Naive thymus-derived CD8-positive, alpha-beta T cell (primary cell): ENCODE data around the gene RSPH3. TPM values are rescaled to one million over a fixed set of nuclear protein-coding genes. Genes with fewer than 3 reads are reported as not detected.
"Not testable (repeated sequence)": the region's sequence is repeated elsewhere in the genome, so short reads cannot be mapped to it uniquely, and the experiment has no call there.

Source experiments
- ATAC-seq, 2 donors: fragments of 150-1000 bp; cut with Tn5 transposase in 1 of 2; sonication (Bioruptor Pico), chemical (Tn5 transposase) in 1 of 2; 1 replicate in 1 of 2; 2 replicates in 1 of 2; pipeline ENCODE4 v1.10.0; 2021; ENCODE audit warnings: mild to moderate bottlenecking in 2 of 2, moderate library complexity in 2 of 2
- POLR2A ChIA-PET: fragments of 350-600 bp; sonication (Branson Sonifier 250); formaldehyde crosslinking; loops from one replicate; lab custom pipeline; 2021; ENCODE audit warnings: antibody characterized with exemption; lab: Charles Lee
- DNase-seq, 10 donors: peaks; one replicate each; pipeline versions ENCODE4 v3.0.0 to v3.0.0-alpha.2; 2020 to 2022
- H3K27ac Mint-ChIP-seq, 10 donors: one replicate each; pipeline ENCODE4 v1.8.0; 2020 to 2022; ENCODE audit warnings: mild to moderate bottlenecking in 10 of 10, mixed read lengths in 10 of 10, moderate library complexity in 4 of 10, inconsistent platforms in 1 of 10
- H3K27me3 Mint-ChIP-seq, 5 donors: one replicate each; pipeline ENCODE4 v1.8.0; 2021 to 2022; ENCODE audit warnings: mixed read lengths in 5 of 5
- H3K36me3 Mint-ChIP-seq, 3 donors: one replicate each; pipeline ENCODE4 v1.8.0; 2020 to 2022; ENCODE audit warnings: mixed read lengths in 3 of 3, mild to moderate bottlenecking in 2 of 3, inconsistent platforms in 1 of 3
- H3K4me1 Mint-ChIP-seq, 4 donors: one replicate each; pipeline ENCODE4 v1.8.0; 2021 to 2022; ENCODE audit warnings: mixed read lengths in 4 of 4
- H3K4me3 Mint-ChIP-seq, 10 donors: one replicate each; pipeline ENCODE4 v1.8.0; 2020 to 2022; ENCODE audit warnings: mild to moderate bottlenecking in 10 of 10, mixed read lengths in 10 of 10, moderate library complexity in 6 of 10, inconsistent platforms in 1 of 10
- H3K9me3 Mint-ChIP-seq, 9 donors: one replicate each; pipeline ENCODE4 v1.8.0; 2020 to 2022; ENCODE audit warnings: mixed read lengths in 9 of 9, mild to moderate bottlenecking in 3 of 9, inconsistent platforms in 1 of 9, moderate library complexity in 1 of 9
- polyA plus RNA-seq, 3 donors: library from polyadenylated mRNA; unstranded; fragments of 300-500 nt; fragmentation: Illumina TruSeq; gene quantifications; one replicate each; pipeline ENCODE4 v1.2.3, GENCODE V29; 2021
- total RNA-seq, 8 experiments: library from RNA in 2 of 8; stranded (reverse) in 2 of 8; gene quantifications; one replicate each; pipeline ENCODE4 v1.2.3 and lab custom pipeline; 2021 to 2026

The RSPH3 gene
- total and polyA plus RNA-seq, 5 experiments from 2014 or later: 1.3 to 2.0 (median 1.9) TPM

- peaks cover 5 to 29% (median 19%) of the 10 kb centered on the region in 9 donors for H3K9me3 Mint-ChIP-seq
- POLR2A ChIA-PET: interaction anchor here (0.6 kb wide), 1 partner anchor 266 kb away, joined by 7 read pairs; no protein-coding TSS in a partner anchor
- peaks cover 5 to 20% (median 16%) of the 10 kb centered on the region in 3 donors for H3K36me3 Mint-ChIP-seq
- no peak overlapping the region for H3K27ac Mint-ChIP-seq
- no peak overlapping the region for H3K4me3 Mint-ChIP-seq
- no peaks in the 10 kb centered on the region for H3K27me3 Mint-ChIP-seq
- DNase-seq (no peak), ATAC-seq (no peak)
- peaks cover 0 to 3% (median 1%) of the 10 kb centered on the region in 4 donors for H3K4me1 Mint-ChIP-seq
These were observed 30.9 kb downstream of the RSPH3 start for GRCh38 chr6:158969148-158969547.

DNA sequence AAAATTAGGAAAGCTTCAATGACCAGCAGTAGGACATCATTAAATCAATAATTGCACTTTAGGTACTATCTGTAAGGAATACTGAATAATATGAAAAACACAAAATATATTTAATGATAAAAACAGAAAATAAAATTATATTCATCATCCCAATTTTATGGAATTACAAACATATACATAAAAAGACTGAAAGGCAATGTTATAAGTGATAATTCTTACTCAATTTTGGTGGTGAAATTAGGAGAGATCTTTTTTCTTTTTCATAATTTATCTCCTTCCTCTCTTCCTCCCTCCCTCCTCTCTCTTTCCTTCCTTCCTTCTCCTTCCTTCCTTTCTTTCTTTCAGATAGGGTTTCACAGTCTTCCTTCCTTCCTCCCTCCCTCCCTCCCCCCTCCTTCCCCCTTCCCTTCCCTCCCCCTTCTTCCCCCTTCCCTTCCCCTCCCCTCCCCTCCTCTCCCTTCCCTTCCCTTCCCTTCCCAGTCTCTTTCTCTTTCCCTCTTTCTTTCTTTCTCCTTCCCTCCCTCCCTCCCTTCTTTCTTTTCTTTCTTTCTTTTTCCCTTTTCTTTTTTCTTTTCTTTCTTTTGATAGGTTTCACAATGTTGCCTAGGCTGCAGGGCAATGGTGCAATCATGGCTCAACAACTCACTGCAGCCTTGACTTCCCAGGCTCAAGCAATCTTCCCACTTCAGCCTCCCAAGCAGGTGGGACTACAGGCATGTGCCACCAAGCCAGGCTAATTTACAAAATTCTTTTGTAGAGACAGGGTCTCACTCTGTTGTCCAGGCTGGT, 36.8 kb downstream of the RSPH3 start:
- H3K4me1 Mint-ChIP-seq: peaks cover 0 to 2% (median 0%) of the 10 kb centered on the region in 4 donors
- peaks cover 3 to 17% (median 11%) of the 10 kb centered on the region in 9 donors for H3K9me3 Mint-ChIP-seq
- DNase-seq (no peak), ATAC-seq (no peak)
- H3K27me3 Mint-ChIP-seq: no peaks in the 10 kb centered on the region
- peaks cover 2 to 11% (median 8%) of the 10 kb centered on the region in 3 donors for H3K36me3 Mint-ChIP-seq
- H3K4me3 Mint-ChIP-seq: no peak overlapping the region
- POLR2A ChIA-PET: no interaction called here
- no peak overlapping the region for H3K27ac Mint-ChIP-seq

GRCh38 chr6:158962371-158962770, 37.6 kb downstream of the RSPH3 start:
- peaks cover 2 to 5% (median 3%) of the 10 kb centered on the region in 3 donors for H3K36me3 Mint-ChIP-seq
- DNase-seq: no peak
- peaks cover 0 to 2% (median 0%) of the 10 kb centered on the region in 4 donors for H3K4me1 Mint-ChIP-seq
- H3K27ac Mint-ChIP-seq: no peak overlapping the region
- peaks cover 2 to 12% (median 6%) of the 10 kb centered on the region in 9 donors for H3K9me3 Mint-ChIP-seq
- H3K27me3 Mint-ChIP-seq: no peaks in the 10 kb centered on the region
- ATAC-seq: no peak
- POLR2A ChIA-PET: interaction anchor here (0.7 kb wide), 2 partner anchors 10 to 1340 kb away, joined by 4 to 8 read pairs; no protein-coding TSS in a partner anchor
- H3K4me3 Mint-ChIP-seq: no peak overlapping the region

DNA sequence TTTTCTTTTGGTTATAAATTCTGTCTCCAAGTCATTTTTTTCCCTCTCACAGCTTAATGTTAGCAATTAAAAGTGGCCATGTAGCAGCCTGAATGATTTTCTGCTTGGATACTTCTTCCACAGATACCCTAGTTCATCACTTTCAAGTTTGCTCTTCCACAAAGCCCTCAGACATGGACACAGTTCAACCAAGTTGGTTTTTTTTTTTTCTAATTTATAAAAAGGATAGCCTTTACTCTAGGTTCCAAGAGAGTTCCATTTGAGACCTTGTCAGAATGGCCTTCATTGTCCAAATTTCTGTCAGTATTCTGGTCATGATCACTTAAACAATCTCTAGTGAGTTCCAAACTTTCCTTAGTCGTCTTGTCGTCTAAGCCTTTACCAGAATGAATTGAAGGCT, 40.0 kb downstream of the RSPH3 start:
- Mint-ChIP-seq H3K36me3 (no peaks in the 10 kb centered on the region), H3K4me3 (no peak overlapping the region), H3K9me3 (no peaks in the 10 kb centered on the region), H3K4me1 (peaks cover 0 to 2% (median 0%) of the 10 kb centered on the region in 4 donors), H3K27ac (no peak overlapping the region), H3K27me3 (no peaks in the 10 kb centered on the region)
- ATAC-seq (no peak), DNase-seq (no peak)
- POLR2A ChIA-PET: interaction anchor here (1.1 to 1.8 kb wide), 2 partner anchors 11 to 171 kb away, joined by 6 read pairs; no protein-coding TSS in a partner anchor

- DNase-seq (no peak), ATAC-seq (no peak)
- Mint-ChIP-seq H3K36me3 (no peaks in the 10 kb centered on the region), H3K27ac (no peak overlapping the region), H3K9me3 (no peaks in the 10 kb centered on the region), H3K4me3 (no peak overlapping the region), H3K4me1 (peaks cover 0 to 2% (median 0%) of the 10 kb centered on the region in 4 donors), H3K27me3 (no peaks in the 10 kb centered on the region)
- POLR2A ChIA-PET: interaction anchor here (1.1 to 1.8 kb wide), 2 partner anchors 11 to 171 kb away, joined by 6 read pairs; no protein-coding TSS in a partner anchor
These were observed 40.5 kb downstream of the RSPH3 start for GRCh38 chr6:158959552-158959951.

DNA sequence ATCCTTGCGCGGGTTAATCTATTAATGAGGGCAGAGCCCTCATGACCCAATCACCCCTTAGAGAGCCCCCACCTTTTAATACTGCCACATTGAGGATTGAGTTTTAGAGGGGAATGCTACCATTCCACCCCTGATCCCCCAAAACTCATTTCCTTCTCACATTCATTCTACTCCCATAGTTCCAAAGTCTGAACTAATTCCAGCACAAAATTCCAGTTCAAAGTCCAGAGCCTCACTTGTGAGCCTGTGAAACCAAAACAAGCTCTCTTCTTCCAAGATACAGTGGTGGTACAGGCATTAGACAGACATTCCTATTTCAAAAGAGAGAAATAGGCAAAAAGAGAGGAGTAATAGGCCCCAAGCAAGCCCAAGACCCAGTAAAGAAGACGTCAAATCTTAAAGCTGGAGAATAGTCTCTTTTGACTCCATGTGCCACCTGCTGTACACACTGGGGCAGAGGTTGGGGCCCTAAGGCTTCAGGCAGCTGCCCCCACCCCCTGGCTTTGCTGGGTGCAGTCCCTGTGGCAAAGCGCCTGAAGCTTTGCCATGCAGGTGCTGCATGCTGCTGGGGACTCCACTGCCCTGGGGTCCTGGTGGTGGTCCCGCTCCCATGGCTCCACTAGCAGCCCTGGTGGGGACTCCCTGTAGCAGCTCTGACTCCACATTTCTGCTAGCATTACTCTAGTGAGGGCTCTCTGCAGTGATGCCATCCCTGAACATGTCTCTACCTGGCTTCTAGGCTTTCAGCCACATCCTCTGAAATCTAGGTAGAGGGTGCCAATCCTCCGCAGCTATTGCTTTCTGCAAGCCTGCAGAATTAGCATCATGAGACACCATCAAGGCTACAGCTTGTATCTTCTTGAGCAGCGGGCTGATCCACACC, 41.3 kb downstream of the RSPH3 start:
- DNase-seq: peak in 3 of 10 donors; percentile 2 to 15 (median 6)

DNA sequence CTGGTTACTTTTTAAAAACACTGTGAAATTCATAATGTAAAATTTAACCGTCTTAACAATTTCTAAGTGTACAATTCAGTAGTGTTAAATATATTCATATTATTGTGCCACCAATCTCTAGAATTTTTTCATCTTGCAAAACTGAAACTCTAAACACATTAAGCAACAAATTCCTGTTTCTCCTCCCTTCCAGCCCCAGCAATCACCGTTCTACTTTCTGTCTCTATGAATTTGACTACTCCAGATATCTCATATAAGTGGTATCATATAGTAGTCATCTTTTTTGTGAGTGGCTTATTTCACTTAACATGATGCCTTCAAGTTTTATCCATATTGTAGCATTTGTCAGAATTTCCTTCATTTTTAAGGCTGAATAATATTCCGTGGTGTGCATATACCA, 44.7 kb downstream of the RSPH3 start:
- H3K27ac Mint-ChIP-seq: peak overlapping the region in 2 of 10 donors; percentile 42 to 68
- POLR2A ChIA-PET: no interaction called here
- peaks cover 0 to 3% (median 0%) of the 10 kb centered on the region in 9 donors for H3K9me3 Mint-ChIP-seq
- H3K4me3 Mint-ChIP-seq: peak overlapping the region in 1 of 10 donors; percentile 1
- H3K4me1 Mint-ChIP-seq: peaks cover 0 to 2% (median 0%) of the 10 kb centered on the region in 4 donors
- no peaks in the 10 kb centered on the region for H3K27me3 Mint-ChIP-seq
- peaks cover 0 to 3% (median 0%) of the 10 kb centered on the region in 3 donors for H3K36me3 Mint-ChIP-seq
- ATAC-seq (no peak), DNase-seq (peak in 1 of 10 donors; percentile 15)

More for the DNA sequence above, 41.3 kb downstream of the RSPH3 start:
- H3K27me3 Mint-ChIP-seq: no peaks in the 10 kb centered on the region
- no peak overlapping the region for H3K4me3 Mint-ChIP-seq
- ATAC-seq: peak; percentile 56 to 68
- peaks cover 0 to 2% (median 0%) of the 10 kb centered on the region in 4 donors for H3K4me1 Mint-ChIP-seq
- H3K27ac Mint-ChIP-seq: no peak overlapping the region
- POLR2A ChIA-PET: interaction anchor here (1.1 to 1.8 kb wide), 2 partner anchors 12 to 170 kb away, joined by 6 read pairs; no protein-coding TSS in a partner anchor
- no peaks in the 10 kb centered on the region for H3K36me3 Mint-ChIP-seq
- no peaks in the 10 kb centered on the region for H3K9me3 Mint-ChIP-seq

DNA sequence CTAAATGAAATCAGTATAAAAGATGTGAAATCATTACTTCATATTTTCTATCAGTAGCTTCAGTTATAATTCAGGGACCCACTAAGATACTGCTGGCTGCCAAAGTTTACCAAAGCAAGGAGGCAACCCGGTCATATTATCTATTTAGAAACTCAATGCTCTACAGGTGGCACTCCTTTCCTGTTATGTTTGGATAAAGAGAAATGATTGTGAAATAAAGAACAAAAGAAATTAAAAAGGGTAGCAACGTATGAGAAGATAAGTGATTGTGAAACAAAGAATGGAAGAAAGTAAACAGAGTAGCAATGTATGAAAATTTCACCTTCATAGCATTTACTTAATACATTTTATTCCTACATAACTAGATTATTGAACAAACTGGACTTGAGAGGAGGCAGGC, 45.2 kb downstream of the RSPH3 start:
- no peak for ATAC-seq
- Mint-ChIP-seq H3K4me1 (peaks cover 0 to 2% (median 0%) of the 10 kb centered on the region in 4 donors), H3K4me3 (no peak overlapping the region), H3K9me3 (peaks cover 0 to 3% (median 0%) of the 10 kb centered on the region in 9 donors), H3K36me3 (peaks cover 0 to 3% (median 0%) of the 10 kb centered on the region in 3 donors), H3K27me3 (no peaks in the 10 kb centered on the region), H3K27ac (peak overlapping the region in 2 of 10 donors; percentile 19 to 70)
- no peak for DNase-seq
- POLR2A ChIA-PET: no interaction called here

- H3K36me3 Mint-ChIP-seq, H3K27ac Mint-ChIP-seq, H3K4me1 Mint-ChIP-seq, H3K27me3 Mint-ChIP-seq, POLR2A ChIA-PET, ATAC-seq, H3K4me3 Mint-ChIP-seq, DNase-seq, H3K9me3 Mint-ChIP-seq: not testable (repeated sequence)
These were observed 48.0 kb downstream of the RSPH3 start for GRCh38 chr6:158952011-158952410.

DNA sequence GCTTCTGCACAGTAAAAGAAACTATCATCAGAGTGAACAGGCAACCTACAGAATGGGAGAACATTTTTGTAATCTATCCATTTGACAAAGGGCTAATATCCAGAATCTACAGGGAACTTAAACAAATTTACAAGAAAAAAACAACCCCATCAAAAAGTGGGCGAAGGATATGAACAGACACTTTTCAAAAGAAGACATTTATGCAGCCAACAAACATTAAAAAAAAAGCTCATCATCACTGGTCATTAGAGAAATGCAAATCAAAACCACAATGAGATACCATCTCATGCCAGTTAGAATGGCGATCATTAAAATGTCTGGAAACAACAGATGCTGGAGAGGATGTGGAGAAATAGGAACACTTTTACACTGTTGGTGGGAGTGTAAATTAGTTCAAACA, 48.4 kb downstream of the RSPH3 start:
- H3K4me1 Mint-ChIP-seq, H3K36me3 Mint-ChIP-seq, H3K27me3 Mint-ChIP-seq, POLR2A ChIA-PET, ATAC-seq, DNase-seq, H3K4me3 Mint-ChIP-seq, H3K9me3 Mint-ChIP-seq: not testable (repeated sequence)
- H3K27ac Mint-ChIP-seq: peak overlapping the region in 1 of 10 donors; percentile 25

- no peak overlapping the region for H3K27ac Mint-ChIP-seq
- ATAC-seq (no peak), DNase-seq (no peak)
- POLR2A ChIA-PET: no interaction called here
- H3K4me1 Mint-ChIP-seq: no peaks in the 10 kb centered on the region
- H3K4me3 Mint-ChIP-seq: no peak overlapping the region
- peaks cover 2 to 16% (median 7%) of the 10 kb centered on the region in 9 donors for H3K9me3 Mint-ChIP-seq
- peaks cover 0 to 9% (median 7%) of the 10 kb centered on the region in 3 donors for H3K36me3 Mint-ChIP-seq
- H3K27me3 Mint-ChIP-seq: peaks cover 0 to 1% (median 0%) of the 10 kb centered on the region in 5 donors
These were observed 52.7 kb downstream of the RSPH3 start for GRCh38 chr6:158947284-158947683.

DNA sequence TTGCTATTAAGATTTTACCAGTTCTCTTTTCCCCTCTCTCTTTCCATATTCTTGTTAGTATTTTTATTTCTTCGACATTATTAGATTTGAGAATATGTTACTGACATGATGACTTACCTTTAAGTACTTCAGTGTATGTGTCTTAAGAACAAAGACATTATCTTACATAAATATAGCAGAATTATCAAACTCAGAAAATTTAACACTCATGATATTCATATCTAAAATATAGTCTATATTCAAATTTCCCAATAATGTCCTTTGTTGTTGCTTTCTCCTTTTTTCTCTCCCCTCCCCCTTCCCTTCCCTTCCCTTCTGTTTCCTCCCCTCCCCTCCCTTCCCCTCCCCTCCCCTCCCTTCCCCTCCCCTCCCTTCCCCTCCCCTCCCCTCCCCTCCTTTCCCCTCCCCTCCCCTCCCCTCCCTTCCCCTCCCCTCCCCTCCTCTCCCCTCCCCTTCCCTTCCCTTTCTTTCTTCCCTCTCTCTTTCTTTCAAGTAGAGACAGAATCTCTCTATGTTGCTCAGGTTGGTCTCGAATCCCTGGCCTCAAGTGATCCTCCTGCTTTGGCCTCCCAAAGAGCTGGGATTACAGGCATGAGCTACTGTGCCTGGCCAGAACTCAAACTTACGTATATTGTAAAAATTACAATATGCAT, 56.5 kb downstream of the RSPH3 start:
- DNase-seq (no peak), ATAC-seq (no peak)
- Mint-ChIP-seq H3K9me3 (peaks cover 3 to 17% (median 8%) of the 10 kb centered on the region in 9 donors), H3K36me3 (peaks cover 0 to 8% (median 6%) of the 10 kb centered on the region in 3 donors), H3K27ac (peak overlapping the region in 1 of 10 donors; percentile 48), H3K4me3 (no peak overlapping the region), H3K4me1 (peaks cover 5 to 16% (median 12%) of the 10 kb centered on the region in 4 donors), H3K27me3 (peaks cover 0 to 16% (median 2%) of the 10 kb centered on the region in 5 donors)
- POLR2A ChIA-PET: no interaction called here
